HepG2 (cell line): ENCODE measurements around the gene HPCAL4. TPM values are rescaled to one million over a fixed set of nuclear protein-coding genes. Genes with fewer than 3 reads are reported as not detected.

Experiments used
- ATAC-seq: fragments of 200-7000 bp; cut with Tn5 transposase; 3 replicates; pipeline ENCODE4 v1.9.1; 2020; ENCODE audit warnings: mild to moderate bottlenecking, moderate library complexity
- BruUV-seq: library from RNA; stranded (reverse); fragments of 400-500 nt; replicated peaks from 2 replicates; lab custom pipeline; 2021; lab: Mats Ljungman, UMichigan
- CTCF ChIA-PET: fragments of 300-600 bp; formaldehyde crosslinking; extraction: SDS; loops from one replicate; lab custom pipeline; 2021; ENCODE audit warnings: low total read pairs, inconsistent platforms, low intra/inter-chr PET ratio; lab: Yijun Ruan, JAX
- POLR2A ChIA-PET: fragments of 350-600 bp; sonication (Branson Sonifier 250); formaldehyde crosslinking; loops from one replicate; lab custom pipeline; 2020; ENCODE audit warnings: antibody characterized with exemption, inconsistent platforms; lab: Yijun Ruan, JAX
- DNase-seq: peaks from one replicate; pipeline ENCODE4 v3.0.0-alpha.2; 2015; ENCODE audit warnings: low spot score
- FAIRE-seq: peaks from 3 replicates; lab custom pipeline; 2011; peaks lifted over from hg19 to GRCh38; lab: Jason Lieb, UNC
- H2AFZ ChIP-seq: one replicate; pipeline ENCODE4 v1.6.1; 2011; ENCODE audit warnings: low read length, inconsistent platforms
- H3K27ac ChIP-seq: fragments of 300-600 bp; 3 replicates; pipeline ENCODE4 v1.8.0; 2011; ENCODE audit warnings: mixed run types, mild to moderate bottlenecking, mixed read lengths, low read length, inconsistent platforms; ENCODE audit not compliant: insufficient read depth; ENCODE audit errors: extremely low read length
- H3K27me3 ChIP-seq, 2 experiments: fragments of 200-600 bp in 1 of 2; 2 replicates in 1 of 2; 3 replicates in 1 of 2; pipeline versions ENCODE4 v1.6.0 to v1.8.0; 2011; ENCODE audit warnings: low read length in 2 of 2, mild to moderate bottlenecking in 2 of 2, moderate library complexity in 2 of 2, inconsistent platforms in 1 of 2; ENCODE audit not compliant: insufficient read depth in 2 of 2, control insufficient read depth in 1 of 2
- H3K36me3 ChIP-seq, 2 experiments: fragments of 200-600 bp in 1 of 2; replicated peaks in 1 of 2; 2 replicates in 1 of 2; 3 replicates in 1 of 2; pipeline versions ENCODE4 v1.5.1 to v1.8.0; 2011; ENCODE audit warnings: low read length in 2 of 2, inconsistent platforms in 1 of 2; ENCODE audit not compliant: insufficient read depth in 2 of 2, control insufficient read depth in 1 of 2
- H3K4me1 ChIP-seq: 2 replicates; pipeline ENCODE4 v1.5.1; 2012; ENCODE audit warnings: low read length, inconsistent platforms; ENCODE audit not compliant: insufficient read depth
- H3K4me2 ChIP-seq: 2 replicates; pipeline ENCODE4 v1.6.0; 2011; ENCODE audit warnings: low read depth, low read length, inconsistent platforms
- H3K4me3 ChIP-seq, 3 experiments: fragments of 200-600 bp in 1 of 3; sonication (generic), shearing (Covaris generic) in 1 of 3; replicated peaks in 1 of 3; 2 replicates each; pipeline ENCODE4 v1.5.1; 2011 to 2016; ENCODE audit warnings: low read length in 3 of 3, inconsistent platforms in 2 of 3, low read depth in 2 of 3, mild to moderate bottlenecking in 2 of 3, control low read depth in 1 of 3, mixed read lengths in 1 of 3; ENCODE audit not compliant: insufficient read depth in 1 of 3
- H3K79me2 ChIP-seq: one replicate; pipeline ENCODE4 v1.6.1; 2011; ENCODE audit warnings: low read length, inconsistent platforms; ENCODE audit not compliant: insufficient read depth
- H3K9ac ChIP-seq: 2 replicates; pipeline ENCODE4 v1.6.0; 2011; ENCODE audit warnings: mild to moderate bottlenecking, low read depth, low read length, inconsistent platforms; ENCODE audit not compliant: insufficient read depth
- H3K9me3 ChIP-seq: 2 replicates; pipeline ENCODE4 v1.5.1; 2012; ENCODE audit warnings: mild to moderate bottlenecking, low read length
- H4K20me1 ChIP-seq: 2 replicates; pipeline ENCODE4 v1.6.0; 2011; ENCODE audit warnings: inconsistent platforms, mild to moderate bottlenecking, low read length, moderate library complexity; ENCODE audit not compliant: insufficient read depth
- HCFC1 ChIP-seq: fragments of 150-350 bp; IDR thresholded peaks from 2 replicates; pipeline ENCODE4 v1.6.1; 2014; ENCODE audit warnings: low read depth, low read length
- KDM3A ChIP-seq: IDR thresholded peaks from 2 replicates; pipeline ENCODE4 v1.6.1; 2018; ENCODE audit warnings: low read depth, missing compliant biosample characterization
- KDM4B ChIP-seq: sonication (generic); formaldehyde crosslinking; IDR thresholded peaks from 2 replicates; pipeline ENCODE4 v1.4.0; 2020; ENCODE audit warnings: missing genetic modification reagents
- NFYB ChIP-seq: sonication (generic); formaldehyde crosslinking; IDR thresholded peaks from 2 replicates; pipeline ENCODE4 v1.4.0; 2020; ENCODE audit warnings: missing genetic modification reagents
- SIX4 ChIP-seq: sonication (generic); formaldehyde crosslinking; IDR thresholded peaks from 2 replicates; pipeline ENCODE4 v1.4.0; 2020; ENCODE audit warnings: missing genetic modification reagents
- ZNF136 ChIP-seq: sonication (generic); formaldehyde crosslinking; IDR thresholded peaks from 2 replicates; pipeline ENCODE4 v1.8.1; 2022; ENCODE audit warnings: low read depth, mild to moderate bottlenecking, moderate library complexity, missing genetic modification reagents
- ZNF430 ChIP-seq: sonication (generic); formaldehyde crosslinking; IDR thresholded peaks from 2 replicates; pipeline ENCODE4 v1.9.0; 2021; ENCODE audit warnings: mild to moderate bottlenecking, missing genetic modification reagents
- ZNF563 ChIP-seq: sonication (generic); formaldehyde crosslinking; IDR thresholded peaks from 2 replicates; pipeline ENCODE4 v1.8.0; 2022; ENCODE audit warnings: mild to moderate bottlenecking, moderate library complexity, missing genetic modification reagents
- WGBS: methylation state at CpG from one replicate; pipeline ENCODE4 v1.1.6; 2017; ENCODE audit warnings: low lambda C conversion rate; 5-methylcytosine and 5-hydroxymethylcytosine counted together
- in situ Hi-C: cut with HindIII; loops from 2 replicates; pipeline ENCODE4 v1.10.0; 2017; ENCODE audit warnings: low pct_unique_long_range_greater_than_20kb; ENCODE audit not compliant: extremely low pct_ligation_motif_present
- intact Hi-C: fragments of 100-400 bp; cut with micrococcal nuclease; formaldehyde crosslinking; loops from one replicate; pipeline ENCODE4 v1.10.0; 2022; ENCODE audit not compliant: unreplicated experiment
- polyA plus RNA-seq, 8 experiments: library from polyadenylated mRNA; depleted of rRNA in 3 of 8; stranded (reverse) in 7 of 8; unstranded in 1 of 8; fragments of >200 nt; fragmentation: Illumina TruSeq in 4 of 8; extraction: Trizol in 4 of 8; gene quantifications; 2 replicates each; pipeline versions ENCODE4 v1.2.1 to v1.2.3, GENCODE V29; 2011 to 2016; ENCODE audit warnings: low read depth in 4 of 8, missing spikeins in 1 of 8, mixed read lengths in 1 of 8; ENCODE audit not compliant: insufficient read depth in 1 of 8
- total RNA-seq, 5 experiments: library from RNA; depleted of rRNA; stranded (reverse); fragments of >200 nt; fragmentation: Illumina TruSeq; extraction: Trizol; gene quantifications; 2 replicates each; pipeline ENCODE4 v1.2.3, GENCODE V29; 2016; ENCODE audit warnings: low read depth in 1 of 5

HPCAL4 gene
- total and polyA plus RNA-seq, 2 of the 13 experiments (the other 11 are each of a cell fraction or from before 2014, with no cell fraction given): not detected

- no peak for ATAC-seq
- intact Hi-C loops (no loop called here), in situ Hi-C loops (loop anchor here (5.0 kb wide), 1 partner anchor 102 kb away; no protein-coding TSS in a partner anchor)
- ChIA-PET POLR2A (no interaction called here), CTCF (no interaction called here)
- no peak overlapping the region for H3K27ac ChIP-seq
- FAIRE-seq: no peak
- no TSS peak for BruUV-seq
- peaks cover 0 to 12% of the 10 kb centered on the region in 2 experiments; a peak in 1 of 5 replicates for H3K27me3 ChIP-seq
- TF ChIP-seq ZNF136 (CRISPR knock-in tag) (no peak), ZNF430 (CRISPR knock-in tag) (no peak), KDM3A (CRISPR knock-in tag) (no peak)
- H4K20me1 ChIP-seq: no peaks in the 10 kb centered on the region
- no peak overlapping the region for H3K9ac ChIP-seq
- no peaks in the 10 kb centered on the region for H3K79me2 ChIP-seq
- no peaks in the 10 kb centered on the region for H3K9me3 ChIP-seq
- peaks cover 11% of the 10 kb centered on the region for H3K4me1 ChIP-seq
- no peak overlapping the region for H2AFZ ChIP-seq
- WGBS: 20% methylated on average over 3 of the region's 3 CpGs
- no peak overlapping the region for H3K4me3 ChIP-seq
- H3K4me2 ChIP-seq: no peak overlapping the region
- H3K36me3 ChIP-seq: no peaks in the 10 kb centered on the region
- DNase-seq: no peak
These were observed 9.1 kb upstream of the HPCAL4 start for GRCh38 chr1:39700348-39700747.

GRCh38 chr1:39699419-39699818, 8.2 kb upstream of the HPCAL4 start:
- ATAC-seq (no peak), DNase-seq (no peak), FAIRE-seq (no peak)
- no peak overlapping the region for H3K27ac ChIP-seq
- H3K9me3 ChIP-seq: no peaks in the 10 kb centered on the region
- intact Hi-C loops (no loop called here), in situ Hi-C loops (no loop called here)
- H3K36me3 ChIP-seq: no peaks in the 10 kb centered on the region
- no peak overlapping the region for H3K9ac ChIP-seq
- no peak overlapping the region for H2AFZ ChIP-seq
- 68% methylated on average over 3 of the region's 3 CpGs for WGBS
- H4K20me1 ChIP-seq: no peaks in the 10 kb centered on the region
- H3K4me2 ChIP-seq: no peak overlapping the region
- H3K79me2 ChIP-seq: no peaks in the 10 kb centered on the region
- H3K27me3 ChIP-seq: peaks cover 0 to 17% of the 10 kb centered on the region in 2 experiments; a peak in 2 of 5 replicates
- H3K4me3 ChIP-seq: no peak overlapping the region
- ChIA-PET CTCF (no interaction called here), POLR2A (no interaction called here)
- TF ChIP-seq HCFC1 (no peak), SIX4 (CRISPR knock-in tag) (no peak), KDM4B (no peak), NFYB (no peak), ZNF563 (CRISPR knock-in tag) (no peak)
- H3K4me1 ChIP-seq: peaks cover 11% of the 10 kb centered on the region
- no TSS peak for BruUV-seq
